Mesothelial cell of epicardium (in vitro differentiated cells): Measurements from ENCODE around the gene CILP. TPM values are rescaled to one million over a fixed set of nuclear protein-coding genes. Genes with fewer than 3 reads are reported as not detected.

ENCODE experiments used
- DNase-seq, 2 experiments: peaks; one replicate each; pipeline ENCODE4 v3.0.0; 2021; ENCODE audit warnings: low spot score in 2 of 2; ENCODE audit not compliant: unreplicated experiment in 2 of 2
- H3K27ac Mint-ChIP-seq: 2 replicates; pipeline ENCODE4 v1.8.0; 2021; ENCODE audit warnings: mixed read lengths
- H3K27me3 Mint-ChIP-seq: 2 replicates; pipeline ENCODE4 v1.8.0; 2021; ENCODE audit warnings: low read depth, mixed read lengths
- H3K36me3 Mint-ChIP-seq: 2 replicates; pipeline ENCODE4 v1.8.0; 2021; ENCODE audit warnings: mixed read lengths
- H3K4me1 Mint-ChIP-seq: 2 replicates; pipeline ENCODE4 v1.8.0; 2021; ENCODE audit warnings: mixed read lengths
- H3K4me3 Mint-ChIP-seq: 2 replicates; pipeline ENCODE4 v1.8.0; 2021; ENCODE audit warnings: mild to moderate bottlenecking, moderate library complexity, mixed read lengths
- H3K9me3 Mint-ChIP-seq: 2 replicates; pipeline ENCODE4 v1.8.0; 2021; ENCODE audit warnings: mixed read lengths
- total RNA-seq: library from RNA; stranded (reverse); gene quantifications from 3 replicates; pipeline ENCODE4 v1.2.1, GENCODE V29; 2021
- TF ChIP-seq, protein P1 (sequence below): fragments of 200-600 bp; sonication (generic); IDR thresholded peaks from one replicate; pipeline ENCODE4 v1.5.0; 2021; ENCODE audit warnings: antibody characterized with exemption; ENCODE audit not compliant: unreplicated experiment

CILP gene
- total RNA-seq, 1 donor from 2014 or later = 1.3 TPM

DNA sequence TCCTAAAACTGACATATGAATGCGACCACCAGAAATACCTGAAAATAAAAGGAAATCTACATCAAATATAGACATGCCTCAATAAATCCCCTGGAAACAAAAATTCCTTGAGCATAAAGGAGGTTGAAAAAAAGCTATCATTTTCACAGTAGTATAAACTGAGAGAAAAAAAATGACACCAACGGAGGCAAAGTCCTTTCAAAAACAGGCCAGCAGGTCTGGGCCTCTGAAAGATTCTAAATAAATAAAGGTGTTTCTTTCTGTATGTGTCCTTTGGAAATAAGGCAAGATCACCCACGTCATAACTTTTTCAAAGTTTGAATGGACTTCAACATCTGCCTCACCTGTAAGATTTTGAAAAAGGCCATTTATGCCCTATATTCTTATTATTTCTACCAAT is 31.1 kb downstream of the CILP start:
- Mint-ChIP-seq H3K36me3 (peaks cover 12% of the 10 kb centered on the region), H3K9me3 (no peaks in the 10 kb centered on the region), H3K4me1 (peaks cover 15% of the 10 kb centered on the region), H3K4me3 (no peak overlapping the region), H3K27ac (no peak overlapping the region), H3K27me3 (no peaks in the 10 kb centered on the region)
- DNase-seq = no peak
- TF ChIP-seq, protein P1, sequence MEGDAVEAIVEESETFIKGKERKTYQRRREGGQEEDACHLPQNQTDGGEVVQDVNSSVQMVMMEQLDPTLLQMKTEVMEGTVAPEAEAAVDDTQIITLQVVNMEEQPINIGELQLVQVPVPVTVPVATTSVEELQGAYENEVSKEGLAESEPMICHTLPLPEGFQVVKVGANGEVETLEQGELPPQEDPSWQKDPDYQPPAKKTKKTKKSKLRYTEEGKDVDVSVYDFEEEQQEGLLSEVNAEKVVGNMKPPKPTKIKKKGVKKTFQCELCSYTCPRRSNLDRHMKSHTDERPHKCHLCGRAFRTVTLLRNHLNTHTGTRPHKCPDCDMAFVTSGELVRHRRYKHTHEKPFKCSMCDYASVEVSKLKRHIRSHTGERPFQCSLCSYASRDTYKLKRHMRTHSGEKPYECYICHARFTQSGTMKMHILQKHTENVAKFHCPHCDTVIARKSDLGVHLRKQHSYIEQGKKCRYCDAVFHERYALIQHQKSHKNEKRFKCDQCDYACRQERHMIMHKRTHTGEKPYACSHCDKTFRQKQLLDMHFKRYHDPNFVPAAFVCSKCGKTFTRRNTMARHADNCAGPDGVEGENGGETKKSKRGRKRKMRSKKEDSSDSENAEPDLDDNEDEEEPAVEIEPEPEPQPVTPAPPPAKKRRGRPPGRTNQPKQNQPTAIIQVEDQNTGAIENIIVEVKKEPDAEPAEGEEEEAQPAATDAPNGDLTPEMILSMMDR = no peak

DNA sequence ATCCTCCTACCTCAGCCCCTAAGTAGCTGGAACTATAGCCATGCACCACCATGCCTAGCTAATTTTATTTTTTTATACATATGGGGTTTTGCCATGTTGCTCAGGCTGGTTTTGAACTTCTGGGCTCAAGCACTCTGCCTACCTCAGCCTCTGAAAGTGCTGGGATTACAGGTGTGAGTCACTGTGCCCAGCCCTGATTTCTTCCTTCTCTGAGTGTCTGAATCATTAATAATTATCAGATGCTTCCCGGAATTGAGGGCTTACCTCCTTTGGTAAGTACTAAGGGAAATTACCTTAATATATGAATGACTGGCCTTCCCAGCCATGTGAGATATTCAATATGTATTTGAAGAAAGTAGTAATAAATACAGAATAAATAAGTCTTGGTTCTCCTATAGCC is 33.4 kb downstream of the CILP start:
- no peaks in the 10 kb centered on the region for H3K27me3 Mint-ChIP-seq
- peaks cover 4% of the 10 kb centered on the region for H3K9me3 Mint-ChIP-seq
- TF ChIP-seq, protein P1 = no peak
- no peak for DNase-seq
- peaks cover 23% of the 10 kb centered on the region for H3K36me3 Mint-ChIP-seq
- H3K27ac Mint-ChIP-seq = no peak overlapping the region
- H3K4me1 Mint-ChIP-seq = peaks cover 9% of the 10 kb centered on the region
- H3K4me3 Mint-ChIP-seq = no peak overlapping the region

DNA sequence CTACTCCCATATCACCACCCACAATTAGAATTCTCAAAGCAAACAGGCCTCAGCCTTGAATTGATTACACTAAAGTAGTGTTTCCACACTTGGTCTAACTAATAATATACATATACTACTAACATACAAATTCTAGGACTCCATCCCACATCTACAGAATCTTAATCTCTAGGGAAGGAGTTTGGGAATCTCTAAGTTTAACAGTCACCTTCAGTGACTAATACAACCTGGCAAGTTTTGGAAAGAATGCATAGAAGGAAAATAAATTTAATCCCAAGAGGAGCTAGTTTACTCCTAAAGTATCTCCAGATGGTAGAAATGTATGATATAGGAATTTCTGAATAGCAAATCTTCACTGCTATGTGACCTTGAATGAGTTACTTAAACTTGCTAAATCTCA is 35.2 kb downstream of the CILP start:
- H3K9me3 Mint-ChIP-seq = peaks cover 4% of the 10 kb centered on the region
- TF ChIP-seq, protein P1 = no peak
- H3K27ac Mint-ChIP-seq = no peak overlapping the region
- peaks cover under 1% of the 10 kb centered on the region for H3K4me1 Mint-ChIP-seq
- DNase-seq = no peak
- no peak overlapping the region for H3K4me3 Mint-ChIP-seq
- H3K36me3 Mint-ChIP-seq = peaks cover 30% of the 10 kb centered on the region
- no peaks in the 10 kb centered on the region for H3K27me3 Mint-ChIP-seq

DNA sequence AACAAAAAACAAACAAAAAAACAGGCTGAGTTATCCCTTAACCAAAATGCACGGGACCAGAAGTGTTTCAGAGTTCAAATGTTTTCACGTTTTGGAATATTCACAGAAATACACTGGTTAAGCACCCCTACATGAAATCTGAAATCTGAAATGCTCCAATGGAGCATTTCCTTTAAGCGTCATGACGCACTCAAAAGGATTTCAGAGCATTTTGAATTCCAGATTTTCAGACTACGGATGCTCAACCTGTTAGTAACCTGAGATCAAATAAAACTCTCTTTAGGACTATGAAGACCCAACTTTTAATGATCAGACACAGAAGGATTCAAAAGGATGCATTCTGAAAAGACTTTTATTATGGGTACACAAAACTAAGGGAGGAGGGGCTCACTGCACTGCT is 35.8 kb downstream of the CILP start:
- DNase-seq = no peak
- Mint-ChIP-seq H3K4me1 (no peaks in the 10 kb centered on the region), H3K4me3 (no peak overlapping the region), H3K27me3 (no peaks in the 10 kb centered on the region), H3K36me3 (peaks cover 29% of the 10 kb centered on the region), H3K9me3 (peaks cover 4% of the 10 kb centered on the region), H3K27ac (no peak overlapping the region)
- TF ChIP-seq, protein P1 = no peak

DNA sequence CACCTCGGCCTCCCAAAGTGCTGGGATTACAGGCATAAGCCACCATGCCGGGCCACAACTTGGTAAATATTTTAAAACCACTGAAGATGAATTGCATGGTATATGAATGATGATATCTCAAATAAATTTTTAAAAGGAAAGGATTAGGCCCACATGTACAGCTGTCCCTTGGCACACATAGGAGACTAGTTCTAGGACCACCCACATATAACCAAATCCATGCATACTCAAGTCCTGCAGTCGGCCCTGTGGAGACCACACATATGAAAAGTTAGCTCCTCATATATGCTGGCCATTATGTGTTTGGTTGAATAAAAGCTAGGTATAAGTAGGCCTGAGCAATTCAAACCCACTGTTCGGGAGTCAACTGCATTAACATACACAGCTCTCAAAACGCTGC is 36.8 kb downstream of the CILP start:
- Mint-ChIP-seq H3K27me3 (no peaks in the 10 kb centered on the region), H3K27ac (no peak overlapping the region), H3K9me3 (peaks cover 4% of the 10 kb centered on the region), H3K36me3 (peaks cover 32% of the 10 kb centered on the region), H3K4me3 (no peak overlapping the region), H3K4me1 (no peaks in the 10 kb centered on the region)
- TF ChIP-seq, protein P1 = no peak
- no peak for DNase-seq

DNA sequence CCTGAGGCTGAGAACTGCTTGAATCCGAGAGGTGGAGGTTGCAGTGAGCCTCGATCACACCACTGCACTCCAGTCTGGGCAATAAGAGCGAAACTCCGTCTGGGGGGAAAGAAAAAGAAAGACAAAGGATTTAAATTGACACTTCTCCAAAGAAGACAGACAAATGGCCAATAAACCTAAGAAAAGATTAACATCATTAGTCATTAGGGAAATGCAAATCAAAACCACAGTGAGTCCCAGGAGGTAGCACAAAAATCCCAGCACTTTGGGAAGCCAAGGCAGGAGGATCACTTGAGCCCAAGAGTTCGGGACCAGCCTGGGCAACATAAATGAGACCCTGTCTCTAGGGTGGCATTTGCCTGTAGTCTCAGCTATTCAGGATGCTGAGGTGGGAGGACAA is 38.7 kb downstream of the CILP start:
- TF ChIP-seq, protein P1 = no peak
- Mint-ChIP-seq H3K4me3 (no peak overlapping the region), H3K27me3 (no peaks in the 10 kb centered on the region), H3K4me1 (no peaks in the 10 kb centered on the region), H3K9me3 (peaks cover 4% of the 10 kb centered on the region), H3K27ac (no peak overlapping the region), H3K36me3 (peaks cover 31% of the 10 kb centered on the region)
- DNase-seq = no peak
